ENCODE measurements around the gene MAP2K7.

GRCh38 chr19:7898967-7899366 is 4.7 kb upstream of the MAP2K7 start:
- no peak for TF ChIP-seq POLR2A (IDR thresholded peaks at IDR 0.05; ENCODE audit: borderline replicate concordance, extremely low read depth, insufficient read depth, insufficient read length)
- TF ChIP-seq CTCF (IDR thresholded peaks at IDR 0.05 in 2 of 3, conservative IDR thresholded peaks at IDR 0.05 in 1 of 3; ENCODE audit: borderline replicate concordance in 1 of 3, insufficient read depth in 1 of 3, low read depth in 2 of 3, low read length in 2 of 3), result no peak
- TF ChIP-seq TCF7L2 (IDR thresholded peaks at IDR 0.05; ENCODE audit: borderline replicate concordance, extremely low read depth, insufficient read depth, insufficient read length), result no peak
- no peak for TF ChIP-seq ELF1 (IDR thresholded peaks at IDR 0.05; ENCODE audit: borderline replicate concordance, low read depth)
- no peak for TF ChIP-seq ZBTB33 (IDR thresholded peaks at IDR 0.05; ENCODE audit: extremely low read depth, insufficient replicate concordance, low read length)
- no peak for TF ChIP-seq RAD21 (IDR thresholded peaks at IDR 0.05; ENCODE audit: low read depth)
- no peak for TF ChIP-seq SIN3A (IDR thresholded peaks at IDR 0.05; ENCODE audit: low read depth)
- no peak for TF ChIP-seq EZH2 (IDR thresholded peaks at IDR 0.05)

Data from HCT116 (cell line).